ENCODE measurements around the gene CCNF. TPM values are rescaled to one million over a fixed set of nuclear protein-coding genes. Genes with fewer than 3 reads are reported as not detected.

The CCNF gene
- total RNA-seq, 1 experiment from 2014 or later, result 52.4 TPM

- H3K36me3 Mint-ChIP-seq (ENCODE audit: insufficient read depth, unreplicated experiment), result peaks cover 16% of the 10 kb centered on the region
- Histone ChIP-seq H3K9me3 (no peaks in the 10 kb centered on the region), H3K4me3 (ENCODE audit: low read depth, low read length) (no peak overlapping the region), H3K27me3 (replicated peaks; ENCODE audit: control insufficient read depth, insufficient read depth, low read length) (no peaks in the 10 kb centered on the region), H3K36me3 (ENCODE audit: control insufficient read depth, insufficient read depth, low read length) (no peaks in the 10 kb centered on the region), H3K4me1 (no peaks in the 10 kb centered on the region)
- no peaks in the 10 kb centered on the region for H3K27me3 Mint-ChIP-seq (ENCODE audit: insufficient read depth, unreplicated experiment)
- no TSS peak for BruUV-seq (replicated peaks)
- no peak for DNase-seq
- ChIA-PET CTCF (no interaction called here), POLR2A (no interaction called here)
- no peak overlapping the region for H3K27ac Mint-ChIP-seq (ENCODE audit: unreplicated experiment)
- no peak for TF ChIP-seq CTCF (IDR thresholded peaks at IDR 0.05; ENCODE audit: insufficient read depth in 1 of 2, low read depth in 1 of 2, low read length in 1 of 2, severe bottlenecking in 1 of 2, unreplicated experiment in 1 of 2)
- H3K4me1 Mint-ChIP-seq (ENCODE audit: low read depth, unreplicated experiment), result peaks cover 17% of the 10 kb centered on the region
- H3K4me3 Mint-ChIP-seq (ENCODE audit: unreplicated experiment), result no peak overlapping the region
- H3K9me3 Mint-ChIP-seq (ENCODE audit: unreplicated experiment), result no peaks in the 10 kb centered on the region
- intact Hi-C loops (cut with micrococcal nuclease; ENCODE audit: unreplicated experiment), result no loop called here
Measured at GRCh38 chr16:2482708-2483534, 53.7 kb downstream of the CCNF start.

- BruUV-seq (replicated peaks), result no TSS peak
- intact Hi-C loops (cut with micrococcal nuclease; ENCODE audit: unreplicated experiment), result no loop called here
- H3K36me3 ChIP-seq (ENCODE audit: control insufficient read depth, insufficient read depth, low read length), result no peaks in the 10 kb centered on the region
- no peak for DNase-seq
- CTCF ChIA-PET, result interaction anchor here (1.6 kb wide), 1 partner anchor 11 kb away, joined by 4 read pairs; no protein-coding TSS in a partner anchor
- Mint-ChIP-seq H3K27me3 (ENCODE audit: insufficient read depth, unreplicated experiment) (no peaks in the 10 kb centered on the region), H3K9me3 (ENCODE audit: unreplicated experiment) (no peaks in the 10 kb centered on the region), H3K4me1 (ENCODE audit: low read depth, unreplicated experiment) (peaks cover 17% of the 10 kb centered on the region), H3K27ac (ENCODE audit: unreplicated experiment) (no peak overlapping the region), H3K4me3 (ENCODE audit: unreplicated experiment) (no peak overlapping the region), H3K36me3 (ENCODE audit: insufficient read depth, unreplicated experiment) (peaks cover 16% of the 10 kb centered on the region)
- H3K9me3 ChIP-seq, result no peaks in the 10 kb centered on the region
- no peaks in the 10 kb centered on the region for H3K4me1 ChIP-seq
- POLR2A ChIA-PET, result no interaction called here
- TF ChIP-seq CTCF (IDR thresholded peaks at IDR 0.05; ENCODE audit: insufficient read depth in 1 of 2, low read depth in 1 of 2, low read length in 1 of 2, severe bottlenecking in 1 of 2, unreplicated experiment in 1 of 2), result no peak
- H3K4me3 ChIP-seq (ENCODE audit: low read depth, low read length), result no peak overlapping the region
- no peaks in the 10 kb centered on the region for H3K27me3 ChIP-seq (replicated peaks; ENCODE audit: control insufficient read depth, insufficient read depth, low read length)
Measured at GRCh38 chr16:2483939-2484897, 55.0 kb downstream of the CCNF start.

GRCh38 chr16:2484898-2485508 lies 55.8 kb downstream of the CCNF start:
- CTCF ChIA-PET, result interaction anchor here (1.6 kb wide), 1 partner anchor 11 kb away, joined by 4 read pairs; no protein-coding TSS in a partner anchor
- no peak for DNase-seq
- H3K4me1 ChIP-seq, result no peaks in the 10 kb centered on the region
- no peak for TF ChIP-seq CTCF (IDR thresholded peaks at IDR 0.05; ENCODE audit: insufficient read depth in 1 of 2, low read depth in 1 of 2, low read length in 1 of 2, severe bottlenecking in 1 of 2, unreplicated experiment in 1 of 2)
- no TSS peak for BruUV-seq (replicated peaks)
- H3K27ac Mint-ChIP-seq (ENCODE audit: unreplicated experiment), result no peak overlapping the region
- peaks cover 17% of the 10 kb centered on the region for H3K4me1 Mint-ChIP-seq (ENCODE audit: low read depth, unreplicated experiment)
- no peaks in the 10 kb centered on the region for H3K27me3 ChIP-seq (replicated peaks; ENCODE audit: control insufficient read depth, insufficient read depth, low read length)
- H3K9me3 Mint-ChIP-seq (ENCODE audit: unreplicated experiment), result no peaks in the 10 kb centered on the region
- H3K9me3 ChIP-seq, result no peaks in the 10 kb centered on the region
- H3K4me3 Mint-ChIP-seq (ENCODE audit: unreplicated experiment), result no peak overlapping the region
- peaks cover 9% of the 10 kb centered on the region for H3K36me3 Mint-ChIP-seq (ENCODE audit: insufficient read depth, unreplicated experiment)
- H3K36me3 ChIP-seq (ENCODE audit: control insufficient read depth, insufficient read depth, low read length), result no peaks in the 10 kb centered on the region
- POLR2A ChIA-PET, result no interaction called here
- intact Hi-C loops (cut with micrococcal nuclease; ENCODE audit: unreplicated experiment), result no loop called here
- no peak overlapping the region for H3K4me3 ChIP-seq (ENCODE audit: low read depth, low read length)
- H3K27me3 Mint-ChIP-seq (ENCODE audit: insufficient read depth, unreplicated experiment), result no peaks in the 10 kb centered on the region
